ENCODE measurements around the gene ABCA13. TPM values are rescaled to one million over a fixed set of nuclear protein-coding genes. Genes with fewer than 3 reads are reported as not detected.

ABCA13 gene
- total RNA-seq, 1 donor = 0.21 TPM

GRCh38 chr7:48426331-48426965 lies 255.2 kb downstream of the ABCA13 start:
- Histone ChIP-seq H3K27me3 (ENCODE audit: insufficient read depth, low read length) (no peaks in the 10 kb centered on the region), H3K9me3 (ENCODE audit: low read depth, low read length) (no peaks in the 10 kb centered on the region), H3K4me1 (ENCODE audit: insufficient read depth, low read length) (no peaks in the 10 kb centered on the region), H3K4me3 (ENCODE audit: low read length) (no peak overlapping the region)

GRCh38 chr7:48426966-48427555 lies 255.8 kb downstream of the ABCA13 start:
- Histone ChIP-seq H3K27me3 (ENCODE audit: insufficient read depth, low read length) (no peaks in the 10 kb centered on the region), H3K4me1 (ENCODE audit: insufficient read depth, low read length) (no peaks in the 10 kb centered on the region), H3K9me3 (ENCODE audit: low read depth, low read length) (no peaks in the 10 kb centered on the region), H3K4me3 (ENCODE audit: low read length) (no peak overlapping the region)

- Histone ChIP-seq H3K9me3 (ENCODE audit: low read depth, low read length) (no peaks in the 10 kb centered on the region), H3K4me1 (ENCODE audit: insufficient read depth, low read length) (no peaks in the 10 kb centered on the region), H3K4me3 (ENCODE audit: low read length) (no peak overlapping the region), H3K27me3 (ENCODE audit: insufficient read depth, low read length) (no peaks in the 10 kb centered on the region)
These were observed 256.4 kb downstream of the ABCA13 start for GRCh38 chr7:48427671-48428070.

- H3K4me3 ChIP-seq (ENCODE audit: low read length) = no peak overlapping the region
- H3K9me3 ChIP-seq (ENCODE audit: low read depth, low read length) = no peaks in the 10 kb centered on the region
- no peaks in the 10 kb centered on the region for H3K4me1 ChIP-seq (ENCODE audit: insufficient read depth, low read length)
- no peaks in the 10 kb centered on the region for H3K27me3 ChIP-seq (ENCODE audit: insufficient read depth, low read length)
These were observed 256.9 kb downstream of the ABCA13 start for GRCh38 chr7:48428091-48428684.

GRCh38 chr7:48429117-48429516 lies 257.9 kb downstream of the ABCA13 start:
- H3K9me3 ChIP-seq (ENCODE audit: low read depth, low read length) = peaks cover 2% of the 10 kb centered on the region
- H3K4me1 ChIP-seq (ENCODE audit: insufficient read depth, low read length) = no peaks in the 10 kb centered on the region
- no peak overlapping the region for H3K4me3 ChIP-seq (ENCODE audit: low read length)
- no peaks in the 10 kb centered on the region for H3K27me3 ChIP-seq (ENCODE audit: insufficient read depth, low read length)

- H3K4me3 ChIP-seq (ENCODE audit: low read length) = no peak overlapping the region
- H3K4me1 ChIP-seq (ENCODE audit: insufficient read depth, low read length) = no peaks in the 10 kb centered on the region
- H3K9me3 ChIP-seq (ENCODE audit: low read depth, low read length) = peaks cover 3% of the 10 kb centered on the region
- H3K27me3 ChIP-seq (ENCODE audit: insufficient read depth, low read length) = no peaks in the 10 kb centered on the region
These were observed 266.9 kb downstream of the ABCA13 start for GRCh38 chr7:48438206-48438605.

- no peaks in the 10 kb centered on the region for H3K9me3 ChIP-seq (ENCODE audit: low read depth, low read length)
These were observed 270.7 kb downstream of the ABCA13 start for GRCh38 chr7:48441848-48442492.

GRCh38 chr7:48443051-48443450 lies 271.8 kb downstream of the ABCA13 start:
- Histone ChIP-seq H3K4me1 (ENCODE audit: insufficient read depth, low read length) (no peaks in the 10 kb centered on the region), H3K9me3 (ENCODE audit: low read depth, low read length) (no peaks in the 10 kb centered on the region), H3K4me3 (ENCODE audit: low read length) (no peak overlapping the region), H3K27me3 (ENCODE audit: insufficient read depth, low read length) (no peaks in the 10 kb centered on the region)

More at GRCh38 chr7:48441848-48442492, 270.7 kb downstream of the ABCA13 start:
- H3K27me3 ChIP-seq (ENCODE audit: insufficient read depth, low read length) = no peaks in the 10 kb centered on the region
- no peak overlapping the region for H3K4me3 ChIP-seq (ENCODE audit: low read length)
- H3K4me1 ChIP-seq (ENCODE audit: insufficient read depth, low read length) = no peaks in the 10 kb centered on the region

- Histone ChIP-seq H3K4me3 (ENCODE audit: low read length) (no peak overlapping the region), H3K9me3 (ENCODE audit: low read depth, low read length) (no peaks in the 10 kb centered on the region), H3K4me1 (ENCODE audit: insufficient read depth, low read length) (no peaks in the 10 kb centered on the region), H3K27me3 (ENCODE audit: insufficient read depth, low read length) (no peaks in the 10 kb centered on the region)
These were observed 275.5 kb downstream of the ABCA13 start for GRCh38 chr7:48446721-48447120.

GRCh38 chr7:48452218-48452617 lies 281.0 kb downstream of the ABCA13 start:
- H3K9me3 ChIP-seq (ENCODE audit: low read depth, low read length) = no peaks in the 10 kb centered on the region
- H3K4me3 ChIP-seq (ENCODE audit: low read length) = no peak overlapping the region
- no peaks in the 10 kb centered on the region for H3K4me1 ChIP-seq (ENCODE audit: insufficient read depth, low read length)
- no peaks in the 10 kb centered on the region for H3K27me3 ChIP-seq (ENCODE audit: insufficient read depth, low read length)

- no peaks in the 10 kb centered on the region for H3K27me3 ChIP-seq (ENCODE audit: insufficient read depth, low read length)
- peaks cover 9% of the 10 kb centered on the region for H3K4me1 ChIP-seq (ENCODE audit: insufficient read depth, low read length)
- no peak overlapping the region for H3K4me3 ChIP-seq (ENCODE audit: low read length)
- no peaks in the 10 kb centered on the region for H3K9me3 ChIP-seq (ENCODE audit: low read depth, low read length)
These were observed 283.5 kb downstream of the ABCA13 start for GRCh38 chr7:48454750-48455192.

- no peaks in the 10 kb centered on the region for H3K27me3 ChIP-seq (ENCODE audit: insufficient read depth, low read length)
- H3K9me3 ChIP-seq (ENCODE audit: low read depth, low read length) = no peaks in the 10 kb centered on the region
- H3K4me1 ChIP-seq (ENCODE audit: insufficient read depth, low read length) = peaks cover 9% of the 10 kb centered on the region
- H3K4me3 ChIP-seq (ENCODE audit: low read length) = no peak overlapping the region
These were observed 284.1 kb downstream of the ABCA13 start for GRCh38 chr7:48455363-48455762.

- Histone ChIP-seq H3K4me3 (ENCODE audit: low read length) (no peak overlapping the region), H3K27me3 (ENCODE audit: insufficient read depth, low read length) (no peaks in the 10 kb centered on the region), H3K9me3 (ENCODE audit: low read depth, low read length) (no peaks in the 10 kb centered on the region), H3K4me1 (ENCODE audit: insufficient read depth, low read length) (peaks cover 9% of the 10 kb centered on the region)
These were observed 287.7 kb downstream of the ABCA13 start for GRCh38 chr7:48458701-48459524.

- Histone ChIP-seq H3K4me1 (ENCODE audit: insufficient read depth, low read length) (peaks cover 11% of the 10 kb centered on the region), H3K27me3 (ENCODE audit: insufficient read depth, low read length) (no peaks in the 10 kb centered on the region), H3K9me3 (ENCODE audit: low read depth, low read length) (no peaks in the 10 kb centered on the region), H3K4me3 (ENCODE audit: low read length) (no peak overlapping the region)
These were observed 295.5 kb downstream of the ABCA13 start for GRCh38 chr7:48466713-48467112.

- H3K4me3 ChIP-seq (ENCODE audit: low read length) = no peak overlapping the region
- no peaks in the 10 kb centered on the region for H3K27me3 ChIP-seq (ENCODE audit: insufficient read depth, low read length)
- H3K4me1 ChIP-seq (ENCODE audit: insufficient read depth, low read length) = peaks cover 12% of the 10 kb centered on the region
- no peaks in the 10 kb centered on the region for H3K9me3 ChIP-seq (ENCODE audit: low read depth, low read length)
These were observed 299.9 kb downstream of the ABCA13 start for GRCh38 chr7:48471196-48471595.

Measured in mononuclear cell (primary cell).